GM19035 (cell line): Measurements from ENCODE around the gene STIL.

Experiments
- ATAC-seq: cut with Tn5 transposase; IDR thresholded peaks from one replicate; pipeline ENCODE4 v1.9.1; 2021; ENCODE audit not compliant: unreplicated experiment

Gene STIL

DNA sequence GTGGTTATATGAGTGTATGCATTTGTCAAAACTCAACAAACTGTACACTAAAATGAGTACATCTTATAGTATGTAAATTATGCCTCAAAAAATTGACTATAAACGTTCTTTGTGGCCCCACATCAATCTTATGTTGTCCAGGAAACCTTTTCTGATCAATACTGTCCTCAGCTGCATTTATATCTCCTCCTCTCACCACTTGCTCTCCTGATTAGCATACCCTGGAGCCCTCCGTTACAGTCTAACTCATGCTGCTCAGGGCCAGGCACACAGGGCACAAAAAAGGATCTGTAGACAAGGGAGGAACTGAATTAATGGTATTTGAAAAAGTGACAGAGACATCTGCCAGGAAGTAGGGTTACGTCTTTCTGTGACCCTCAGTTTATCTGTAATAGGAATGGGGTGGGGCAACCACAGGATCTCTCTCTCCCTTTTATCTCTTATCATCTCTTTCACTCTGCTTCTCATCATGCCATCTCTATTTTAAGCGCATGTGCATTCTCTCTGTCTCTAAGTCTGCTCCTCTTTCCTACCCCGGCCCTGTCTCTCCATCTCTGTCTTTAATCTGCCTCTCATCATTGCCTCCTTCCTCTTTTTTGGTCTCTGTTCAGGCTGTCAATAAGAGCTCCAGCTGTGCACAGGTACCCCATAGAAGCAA lies 74.9 kb downstream of the STIL start:
- ATAC-seq, result no peak

GRCh38 chr1:47235806-47236205 lies 78.1 kb downstream of the STIL start:
- no peak for ATAC-seq

DNA sequence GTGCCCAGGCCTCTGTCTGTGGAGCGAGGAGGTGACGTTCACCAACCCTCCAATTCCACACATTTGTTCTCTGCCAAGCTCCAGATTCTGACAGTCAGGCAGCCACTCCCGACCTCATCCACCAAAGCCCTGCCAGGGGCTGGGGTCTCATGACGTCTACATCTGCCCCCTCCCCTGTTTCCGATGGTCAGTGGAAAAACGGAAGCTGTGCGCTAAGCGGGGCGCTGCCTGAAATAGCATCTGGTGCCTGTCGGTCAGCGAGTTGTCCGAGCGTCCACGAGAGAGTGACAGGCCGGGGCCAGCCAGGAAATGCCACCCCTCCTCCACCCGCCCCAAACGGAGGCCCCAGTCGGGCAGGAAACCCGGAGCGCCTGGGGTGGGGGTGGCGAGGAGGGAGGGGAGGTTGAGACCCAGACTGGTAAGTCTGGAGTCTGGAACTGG lies 78.7 kb downstream of the STIL start:
- no peak for ATAC-seq

DNA sequence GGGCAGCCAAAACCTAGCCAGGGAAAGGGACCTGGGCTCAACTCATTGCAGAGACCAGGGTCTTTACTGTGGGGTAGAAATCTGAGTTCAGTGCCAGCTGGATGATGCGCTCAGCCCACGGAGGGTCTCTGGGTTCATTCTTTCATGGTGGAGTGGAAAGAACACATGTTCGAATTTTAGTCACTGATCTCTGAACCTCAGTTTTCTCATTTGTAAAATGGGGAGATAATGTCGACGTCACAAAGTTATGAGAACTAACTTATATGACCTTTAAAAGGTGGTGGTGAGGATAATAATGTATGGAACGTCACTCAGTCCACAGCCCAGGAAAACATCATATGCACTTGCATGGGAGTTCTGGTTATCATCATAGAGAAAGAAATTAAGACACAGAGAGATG lies 80.8 kb downstream of the STIL start:
- no peak for ATAC-seq

DNA sequence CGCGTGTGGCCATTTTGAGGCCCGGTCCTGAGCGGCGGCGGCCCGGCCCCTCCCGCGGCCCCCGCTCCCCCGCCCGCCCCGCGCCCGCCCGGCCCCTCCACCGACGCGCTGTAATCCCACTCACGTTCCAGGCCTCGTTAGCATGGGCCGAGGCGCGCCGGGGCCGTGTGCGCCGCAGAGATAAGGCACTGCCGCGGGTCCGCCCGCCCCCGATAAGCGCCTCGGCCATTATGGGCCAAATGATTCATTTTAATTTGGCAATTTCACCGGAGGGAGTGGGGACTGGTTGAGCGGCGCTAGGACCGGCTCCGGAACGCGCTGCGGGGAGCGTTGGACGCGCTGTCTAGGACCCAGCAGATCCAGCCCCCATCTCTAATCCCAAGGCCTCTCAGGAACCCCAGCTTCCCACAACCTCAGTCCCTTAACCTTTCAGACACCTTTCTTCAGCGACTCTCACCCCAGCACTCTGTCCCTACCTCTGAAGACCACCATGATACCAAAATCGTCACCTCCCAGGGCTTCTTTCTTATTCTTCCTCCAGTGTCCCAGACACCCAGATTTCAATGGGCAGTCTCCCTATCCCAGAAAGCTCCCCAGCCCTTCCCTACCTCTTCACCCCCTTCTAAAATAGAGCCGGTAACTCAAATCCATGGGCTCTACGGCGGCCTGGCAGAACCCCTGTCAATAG lies 81.6 kb downstream of the STIL start, which contains the start of gene TAL1:
TAL1 (minus strand) TSS at position 39 of the 688 bp plus-strand sequence. CDS start 6,337 bp downstream, outside the sequence.
- no peak for ATAC-seq

DNA sequence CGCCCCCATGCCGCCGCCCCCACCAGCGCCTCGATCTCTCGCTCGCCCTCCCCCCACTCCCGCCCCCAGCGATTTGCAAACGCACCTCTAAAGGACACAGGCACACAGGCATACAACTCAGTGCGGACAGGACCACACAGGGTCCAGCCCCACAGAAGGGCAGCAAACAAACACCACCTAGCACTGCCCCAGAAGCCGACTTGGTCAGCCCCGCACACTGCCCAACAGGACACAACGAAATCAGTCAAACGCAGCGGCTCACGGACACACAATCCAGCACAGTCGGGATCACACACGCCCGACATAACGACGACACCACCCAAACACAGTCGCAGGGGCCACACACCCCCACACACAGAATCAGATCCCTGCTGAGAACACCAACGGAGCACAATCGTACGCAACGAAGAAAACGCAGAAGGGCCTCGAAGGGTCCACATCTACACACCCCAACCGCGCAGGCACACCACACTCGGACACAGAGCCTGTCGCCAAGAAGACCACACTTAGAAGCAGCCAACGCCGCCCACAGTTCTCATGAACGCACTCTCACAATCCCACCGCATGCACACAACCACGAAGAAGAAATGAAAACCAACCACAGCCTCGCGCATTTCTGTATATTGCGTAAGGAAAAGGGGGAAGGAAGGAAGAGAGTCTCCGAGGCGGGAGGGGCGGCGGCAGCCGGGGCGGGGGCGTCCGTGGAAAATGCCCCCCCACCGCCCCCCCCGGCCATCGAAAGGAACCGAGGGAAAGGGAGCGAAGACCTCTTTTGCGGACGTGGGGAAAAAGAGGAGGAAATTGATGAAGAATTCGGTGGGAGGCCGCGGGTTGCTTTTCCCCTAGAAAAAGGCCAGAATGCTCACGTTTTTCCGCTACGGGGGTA lies 82.4 kb downstream of the STIL start:
- no peak for ATAC-seq

DNA sequence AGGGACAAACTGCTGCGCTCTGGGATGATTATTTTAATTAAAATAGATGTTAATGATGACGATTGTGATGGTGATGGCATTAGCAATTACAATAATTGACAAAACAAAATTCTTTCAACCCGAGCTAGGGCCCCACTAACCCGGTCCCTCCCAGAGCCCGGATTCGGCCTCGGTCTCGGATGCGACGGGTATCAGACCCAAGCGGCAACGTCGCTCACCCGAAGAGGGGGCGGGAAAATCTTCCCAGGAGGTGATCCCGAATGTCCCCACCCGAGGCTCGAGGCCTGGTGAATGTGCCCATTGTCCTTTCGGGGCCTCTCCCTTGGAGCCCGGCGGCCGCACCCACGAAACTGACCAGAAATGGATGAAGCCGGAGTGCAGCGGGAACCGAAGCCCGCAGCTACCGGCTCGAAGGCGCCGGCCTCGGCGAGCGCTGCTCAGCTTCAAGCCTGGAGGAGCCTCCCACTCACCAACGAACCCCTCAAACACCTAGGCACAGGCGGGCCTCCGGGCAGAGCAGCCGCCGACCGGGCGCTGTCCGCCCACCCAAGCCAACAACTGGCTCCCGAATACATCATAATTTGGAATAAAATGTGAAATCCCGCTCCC lies 83.2 kb downstream of the STIL start:
- no peak for ATAC-seq

DNA sequence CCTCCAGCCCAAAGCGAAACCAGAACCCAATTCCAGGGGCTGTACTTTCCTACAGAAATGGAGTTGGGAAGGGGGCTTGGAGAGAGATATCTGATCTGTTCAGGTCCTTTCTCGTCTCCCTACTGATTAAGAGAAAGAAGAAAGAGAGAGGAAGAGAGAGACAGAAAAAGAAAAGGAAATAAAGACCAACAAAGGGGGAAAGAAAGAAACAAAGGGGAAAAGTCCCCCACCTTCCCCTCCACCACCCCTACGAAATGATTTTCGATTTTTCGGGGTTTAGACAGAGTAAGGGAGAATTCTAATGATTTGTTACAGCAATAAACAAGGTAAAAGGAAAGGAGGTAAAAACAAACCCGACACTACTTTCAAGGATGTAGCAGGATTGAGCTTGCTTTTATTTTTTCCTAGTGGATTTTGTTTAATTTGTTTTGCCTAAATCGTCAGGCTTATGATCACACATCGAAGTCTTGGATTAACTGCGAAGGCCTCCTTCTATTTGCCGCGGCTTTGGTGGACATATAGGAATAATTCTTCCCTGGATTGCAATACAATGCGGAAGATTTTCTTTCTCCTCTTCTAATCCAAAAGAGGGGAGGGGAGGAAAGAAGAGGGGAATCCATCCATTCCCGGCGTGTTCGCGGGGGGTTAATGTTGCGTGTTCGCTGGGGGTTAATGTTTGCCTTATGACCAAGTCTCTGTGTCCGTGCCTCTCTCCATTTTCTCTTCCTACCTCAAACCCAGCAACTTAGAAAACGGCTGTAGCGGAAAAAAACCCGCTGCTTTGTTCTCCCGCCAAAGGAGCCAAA lies 83.9 kb downstream of the STIL start:
- no peak for ATAC-seq

DNA sequence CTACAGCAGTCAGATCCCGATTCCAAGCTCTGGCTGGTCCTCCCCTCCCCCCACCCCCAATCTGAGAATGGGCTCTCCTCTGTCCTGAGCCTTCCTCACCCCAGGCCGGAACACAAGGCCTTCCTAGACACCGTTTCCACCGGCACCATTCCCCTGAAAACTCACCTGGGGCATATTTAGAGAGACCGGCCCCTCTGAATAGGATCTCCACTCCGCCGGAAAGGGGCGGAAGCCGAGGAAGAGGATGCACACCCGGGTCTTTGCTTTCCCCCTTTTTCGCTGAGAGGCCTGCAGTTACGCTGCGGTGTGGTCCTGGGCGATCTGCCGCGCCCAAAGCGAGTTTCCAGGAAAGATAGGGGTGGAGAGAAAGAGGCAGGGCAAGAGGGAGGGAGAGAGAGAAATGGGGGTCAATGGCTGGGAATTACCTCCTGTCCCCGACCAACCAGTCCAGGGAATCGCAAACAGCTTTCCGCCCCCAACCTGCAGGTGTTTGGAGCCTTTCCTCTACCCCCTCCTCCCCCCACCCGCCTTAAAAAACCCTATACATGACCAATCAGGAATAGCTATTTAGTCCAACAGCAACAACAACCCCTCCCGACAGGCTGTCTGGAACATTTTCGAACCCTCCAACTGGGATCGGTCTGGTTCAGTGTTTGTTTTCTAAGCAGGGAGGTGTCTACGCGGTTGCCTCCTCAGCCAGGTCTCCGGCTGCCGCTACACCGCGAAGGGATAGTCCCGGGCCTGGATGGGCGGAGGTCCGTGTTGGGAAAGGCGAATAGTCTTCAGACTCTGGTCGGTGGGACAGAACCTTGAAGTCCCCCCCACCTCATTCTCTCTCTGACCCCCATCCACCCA lies 84.7 kb downstream of the STIL start:
- no peak for ATAC-seq

- ATAC-seq, result no peak
Measured at GRCh38 chr1:47228644-47229030, 85.3 kb downstream of the STIL start.

DNA sequence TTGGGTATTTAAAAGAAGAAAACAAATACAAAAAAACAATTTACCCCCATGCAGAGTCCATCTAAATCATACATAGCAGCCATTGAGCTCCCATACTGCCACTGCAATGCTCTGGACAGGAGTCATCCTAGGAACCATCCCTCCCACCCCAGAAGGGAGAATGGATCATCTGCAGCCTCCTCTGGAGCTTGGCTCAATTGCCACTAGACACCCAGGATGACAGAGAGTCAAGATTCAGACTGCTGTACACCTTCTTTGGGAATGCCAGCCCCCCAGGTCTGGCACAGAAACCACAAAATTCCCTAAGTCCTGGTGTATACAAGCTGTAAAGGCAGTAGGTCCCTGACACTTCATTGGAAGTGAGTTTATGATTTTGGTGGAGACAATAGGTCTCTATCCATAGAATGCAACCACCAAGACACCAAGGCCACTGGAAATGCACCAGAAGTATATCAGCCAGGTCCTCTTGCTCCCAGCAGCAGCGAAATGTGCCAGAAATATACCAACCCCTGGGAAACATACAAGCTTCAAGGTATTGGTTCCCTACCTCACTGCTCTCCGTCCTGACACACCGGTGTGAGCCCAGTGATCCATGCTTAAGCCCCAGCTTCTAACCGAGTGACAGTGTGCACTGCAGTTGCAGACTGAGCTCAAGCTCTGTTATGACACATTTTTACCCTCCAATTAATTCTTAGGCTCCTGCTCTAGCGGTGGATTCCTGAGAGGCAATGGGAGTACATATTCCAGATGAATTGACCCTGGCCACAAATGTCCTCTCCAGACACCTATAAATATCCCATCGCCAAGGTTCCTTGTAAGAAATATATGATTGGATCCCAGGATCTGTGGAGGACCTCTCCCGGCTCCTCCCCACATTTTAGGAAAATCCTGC lies 86.4 kb downstream of the STIL start:
- ATAC-seq, result no peak

GRCh38 chr1:47226839-47227215 lies 87.1 kb downstream of the STIL start:
- ATAC-seq, result no peak

DNA sequence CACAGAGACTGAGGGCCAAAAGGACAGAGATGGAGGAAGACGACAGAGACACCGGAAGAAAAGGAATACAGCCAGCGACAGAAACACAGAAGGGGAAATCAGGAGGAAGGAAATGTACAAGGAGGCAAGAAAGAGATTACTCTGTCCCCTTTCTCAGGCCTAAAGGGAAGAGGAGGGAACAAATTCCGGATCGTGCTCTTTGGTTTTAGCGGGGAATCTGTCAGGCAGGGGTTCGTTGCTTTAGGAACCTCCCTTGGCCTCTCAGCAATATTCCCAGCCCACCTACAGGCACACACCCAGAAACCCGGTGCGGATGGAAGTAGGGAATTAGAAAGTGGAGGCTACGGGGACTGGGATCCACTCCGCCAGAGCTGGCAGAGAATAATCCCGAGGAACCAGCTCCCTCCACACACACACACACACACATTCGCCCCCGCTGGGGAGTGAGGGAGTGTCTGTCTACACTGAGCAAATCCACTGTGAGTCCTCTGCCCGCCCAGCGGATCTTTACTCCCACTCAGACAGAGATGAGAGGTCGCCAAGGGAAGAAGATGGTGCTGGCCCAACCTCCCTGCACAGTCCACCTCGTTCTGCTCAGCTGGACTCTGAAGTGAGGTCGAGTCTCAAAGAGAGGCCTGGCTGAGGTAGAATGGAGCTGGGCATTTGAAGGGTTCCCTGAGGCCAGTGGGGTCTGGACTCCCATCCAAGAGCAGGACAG lies 87.7 kb downstream of the STIL start:
- no peak for ATAC-seq

GRCh38 chr1:47225430-47226100 lies 88.4 kb downstream of the STIL start:
- ATAC-seq, result no peak

DNA sequence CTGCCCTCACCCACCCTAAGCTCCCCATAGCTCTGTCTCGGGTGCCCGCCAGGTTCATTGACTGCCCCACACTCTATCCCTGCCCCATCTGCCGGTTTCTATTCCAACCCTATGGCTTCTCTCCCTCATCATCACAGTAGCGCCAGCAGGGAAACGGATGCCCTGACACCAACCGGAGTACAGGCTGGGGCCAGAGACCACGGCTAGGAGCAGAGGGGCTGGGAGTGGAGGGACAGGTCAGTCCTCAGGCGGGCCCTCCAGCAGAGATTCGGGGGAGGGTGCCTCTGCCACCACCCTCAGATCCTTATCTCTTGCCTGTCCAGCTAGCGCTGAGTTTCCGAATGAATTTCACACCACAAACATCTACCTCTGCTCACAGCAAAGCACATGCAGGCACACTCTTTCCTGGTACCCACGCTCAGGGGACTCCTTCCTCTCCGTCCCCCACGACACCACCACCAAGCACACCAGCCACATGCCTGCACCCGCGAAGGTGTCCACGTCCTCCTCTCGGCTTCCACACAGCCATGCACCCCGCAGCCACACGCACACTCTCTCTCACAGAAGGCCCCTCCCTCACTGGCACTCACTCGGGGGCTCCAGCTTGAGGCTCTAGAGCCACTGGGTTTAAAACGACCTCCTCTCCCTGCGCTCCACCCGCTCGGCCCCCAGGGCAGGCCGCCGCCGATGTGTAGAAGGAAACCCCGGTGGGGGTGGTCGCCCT lies 89.1 kb downstream of the STIL start:
- ATAC-seq, result no peak

GRCh38 chr1:47223921-47224675 lies 89.8 kb downstream of the STIL start:
- ATAC-seq, result no peak
